Upper lobe of left lung (tissue), 6 donors: ENCODE measurements around the gene PDSS1. TPM values are rescaled to one million over a fixed set of nuclear protein-coding genes. Genes with fewer than 3 reads are reported as not detected.

Experiments used
- ATAC-seq, 2 donors: fragments of 200-7000 bp; cut with Tn5 transposase; one replicate each; pipeline ENCODE4 v1.9.1; 2022; ENCODE audit warnings: mild to moderate bottlenecking in 2 of 2, moderate library complexity in 2 of 2; ENCODE audit not compliant: low FRiP score in 2 of 2
- DNase-seq, 2 donors: peaks; one replicate each; pipeline ENCODE4 v3.0.0-alpha.2; 2019 to 2020
- H3K27ac ChIP-seq, 4 donors: fragments of 200-600 bp; sonication (generic); one replicate each; pipeline ENCODE4 v1.5.1; 2016 to 2019
- H3K27me3 ChIP-seq, 4 donors: fragments of 200-600 bp; sonication (generic); one replicate each; pipeline ENCODE4 v1.5.1; 2017 to 2019
- H3K36me3 ChIP-seq, 4 donors: fragments of 200-600 bp; sonication (generic); one replicate each; pipeline ENCODE4 v1.5.1; 2016 to 2019
- H3K4me1 ChIP-seq, 4 donors: fragments of 200-600 bp; sonication (generic); one replicate each; pipeline ENCODE4 v1.5.1; 2018 to 2019
- H3K4me3 ChIP-seq, 4 donors: fragments of 200-600 bp; sonication (generic); one replicate each; pipeline ENCODE4 v1.5.1; 2017 to 2019; ENCODE audit warnings: mild to moderate bottlenecking in 2 of 4, moderate library complexity in 1 of 4
- H3K9me3 ChIP-seq, 4 donors: fragments of 200-600 bp; sonication (generic); one replicate each; pipeline ENCODE4 v1.5.1; 2018 to 2019
- EP300 ChIP-seq, 4 donors: sonication (generic); formaldehyde crosslinking; IDR thresholded peaks; one replicate each; pipeline ENCODE4 v1.5.1; 2017; ENCODE audit warnings: antibody characterized with exemption in 4 of 4, control low read depth in 2 of 4
- POLR2A ChIP-seq, 4 donors: fragments of 450-650 bp; IDR thresholded peaks; one replicate each; pipeline ENCODE4 v1.5.1; 2016 to 2017; ENCODE audit warnings: antibody characterized with exemption in 4 of 4, mild to moderate bottlenecking in 2 of 4
- POLR2AphosphoS5 ChIP-seq, 2 donors: sonication (generic); formaldehyde crosslinking; IDR thresholded peaks; one replicate each; pipeline ENCODE4 v1.5.1; 2017; ENCODE audit warnings: antibody characterized with exemption in 2 of 2
- WGBS, 2 donors: methylation state at CpG; one replicate each; pipeline ENCODE4 v1.1.5; 2017 to 2018; 5-methylcytosine and 5-hydroxymethylcytosine counted together
- total RNA-seq, 6 donors: library from RNA; depleted of rRNA in 4 of 6; stranded (reverse); fragments of >200 nt in 4 of 6; gene quantifications; one replicate each; pipeline versions ENCODE4 v1.1.0 to v1.2.1, GENCODE V29; 2016 to 2021
- TF ChIP-seq, protein P1 (sequence below), 6 experiments: fragments of 450-650 bp in 4 of 6; fragments of 200-600 bp in 2 of 6; sonication (generic) in 2 of 6; IDR thresholded peaks; one replicate each; pipeline ENCODE4 v1.5.1; 2016 to 2019; ENCODE audit warnings: antibody characterized with exemption in 6 of 6
- donor health status: DM: no; HTN: no; CAD: no; lungs with moderate emphysema.
- donor health status: DM: no; HTN: yes; CAD: no; lungs with severe emphysema.

Gene PDSS1
- total RNA-seq, 6 donors from 2014 or later: 2.3 to 9.4 (median 5.6) TPM

DNA sequence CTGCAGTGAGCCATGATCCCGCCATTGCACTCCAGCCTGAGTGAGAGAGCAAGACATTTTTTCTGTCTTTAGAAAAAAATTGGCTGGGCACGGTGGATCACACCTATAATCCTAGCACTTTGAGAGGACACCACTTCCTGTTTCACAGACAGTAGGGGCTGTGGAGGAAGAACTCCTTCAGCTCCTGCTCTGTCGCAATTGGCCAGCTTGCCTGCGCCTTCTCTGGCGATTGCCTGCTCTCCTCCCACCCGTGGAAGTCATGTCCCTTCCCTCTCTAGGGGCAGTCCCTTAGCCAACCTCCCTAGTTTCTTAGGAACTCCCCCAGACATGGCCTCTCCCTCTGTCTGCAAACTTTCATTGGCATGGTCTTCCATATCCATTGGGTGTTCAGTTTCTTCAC lies 8.7 kb downstream of the PDSS1 start:
- TF ChIP-seq POLR2A (IDR thresholded peaks at IDR 0.05) (no peak), EP300 (IDR thresholded peaks at IDR 0.05) (no peak), POLR2AphosphoS5 (IDR thresholded peaks at IDR 0.05) (no peak)
- TF ChIP-seq, protein P1, sequence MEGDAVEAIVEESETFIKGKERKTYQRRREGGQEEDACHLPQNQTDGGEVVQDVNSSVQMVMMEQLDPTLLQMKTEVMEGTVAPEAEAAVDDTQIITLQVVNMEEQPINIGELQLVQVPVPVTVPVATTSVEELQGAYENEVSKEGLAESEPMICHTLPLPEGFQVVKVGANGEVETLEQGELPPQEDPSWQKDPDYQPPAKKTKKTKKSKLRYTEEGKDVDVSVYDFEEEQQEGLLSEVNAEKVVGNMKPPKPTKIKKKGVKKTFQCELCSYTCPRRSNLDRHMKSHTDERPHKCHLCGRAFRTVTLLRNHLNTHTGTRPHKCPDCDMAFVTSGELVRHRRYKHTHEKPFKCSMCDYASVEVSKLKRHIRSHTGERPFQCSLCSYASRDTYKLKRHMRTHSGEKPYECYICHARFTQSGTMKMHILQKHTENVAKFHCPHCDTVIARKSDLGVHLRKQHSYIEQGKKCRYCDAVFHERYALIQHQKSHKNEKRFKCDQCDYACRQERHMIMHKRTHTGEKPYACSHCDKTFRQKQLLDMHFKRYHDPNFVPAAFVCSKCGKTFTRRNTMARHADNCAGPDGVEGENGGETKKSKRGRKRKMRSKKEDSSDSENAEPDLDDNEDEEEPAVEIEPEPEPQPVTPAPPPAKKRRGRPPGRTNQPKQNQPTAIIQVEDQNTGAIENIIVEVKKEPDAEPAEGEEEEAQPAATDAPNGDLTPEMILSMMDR (IDR thresholded peaks at IDR 0.05): no peak
- peak in 1 of 2 donors; percentile 60 for DNase-seq
- 61 to 78% methylated on average over 6 of the region's 6 CpGs for WGBS, 2 donors
- no peak overlapping the region for H3K27ac ChIP-seq
- peaks cover 0 to 14% (median 2%) of the 10 kb centered on the region in 4 donors for H3K4me1 ChIP-seq
- H3K36me3 ChIP-seq: peaks cover 0 to 41% (median 4%) of the 10 kb centered on the region in 4 donors
- ATAC-seq: peak in 1 of 2 donors; percentile 61
- no peaks in the 10 kb centered on the region for H3K27me3 ChIP-seq
- H3K4me3 ChIP-seq: no peak overlapping the region
- no peaks in the 10 kb centered on the region for H3K9me3 ChIP-seq

DNA sequence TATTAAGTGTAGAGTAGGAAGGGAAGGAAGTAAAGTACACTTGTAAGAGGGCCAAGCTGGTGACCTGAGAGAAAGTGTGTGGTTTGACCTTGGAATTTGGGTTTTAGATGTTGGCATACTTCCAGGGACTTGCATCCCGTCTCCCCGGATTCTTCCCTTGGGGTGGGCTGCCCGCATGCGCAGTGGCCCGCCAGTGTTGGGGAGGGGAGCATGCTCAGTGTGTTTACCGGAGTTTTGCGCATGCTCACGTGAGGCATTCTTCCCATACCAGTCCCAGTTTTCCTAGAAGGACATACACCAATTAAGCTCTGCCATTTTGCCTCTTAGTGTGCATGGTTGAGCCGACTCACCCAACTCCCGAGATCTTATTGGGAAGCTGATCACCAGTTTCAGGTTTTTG lies 9.4 kb downstream of the PDSS1 start:
- 80 to 88% methylated on average over 10 of the region's 10 CpGs for WGBS, 2 donors
- ATAC-seq: no peak

DNA sequence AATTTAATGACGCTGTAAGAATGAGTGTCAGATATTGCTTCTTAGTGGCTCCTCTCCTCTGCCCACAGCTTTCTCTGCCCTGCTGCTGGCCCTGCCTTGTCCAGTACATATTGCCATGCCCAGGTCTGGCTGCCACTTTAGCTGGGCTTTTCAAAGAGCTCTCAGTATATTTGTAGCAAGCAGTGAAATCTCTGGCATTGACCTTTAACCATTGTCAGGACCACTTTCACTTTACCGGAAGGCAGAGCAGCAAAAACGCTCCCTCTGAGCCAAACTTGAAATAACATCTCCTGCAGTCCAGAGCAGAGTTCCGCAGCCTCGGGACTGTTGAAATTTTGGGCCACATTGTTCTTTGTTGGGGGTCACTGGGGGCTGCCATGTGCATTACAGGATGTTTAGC lies 13.8 kb downstream of the PDSS1 start:
- Histone ChIP-seq H3K36me3 (peaks cover 0 to 68% (median 6%) of the 10 kb centered on the region in 4 donors), H3K4me1 (peaks cover 0 to 10% (median 0%) of the 10 kb centered on the region in 4 donors), H3K27ac (peak overlapping the region in 1 of 4 donors; percentile 27), H3K9me3 (no peaks in the 10 kb centered on the region), H3K27me3 (no peaks in the 10 kb centered on the region), H3K4me3 (no peak overlapping the region)
- 58 to 82% methylated on average over 1 to 5 of the region's 5 CpGs for WGBS, 2 donors
- DNase-seq: no peak
- TF ChIP-seq POLR2A (IDR thresholded peaks at IDR 0.05) (no peak), EP300 (IDR thresholded peaks at IDR 0.05) (no peak), POLR2AphosphoS5 (IDR thresholded peaks at IDR 0.05) (no peak)
- TF ChIP-seq, protein P1 (IDR thresholded peaks at IDR 0.05): no peak
- ATAC-seq: no peak

More for the DNA sequence above, 9.4 kb downstream of the PDSS1 start:
- H3K27ac ChIP-seq: no peak overlapping the region
- H3K4me1 ChIP-seq: peaks cover 0 to 14% (median 0%) of the 10 kb centered on the region in 4 donors
- peaks cover 0 to 45% (median 4%) of the 10 kb centered on the region in 4 donors for H3K36me3 ChIP-seq
- no peaks in the 10 kb centered on the region for H3K27me3 ChIP-seq
- peak in 1 of 2 donors; percentile 39 for DNase-seq
- no peak for TF ChIP-seq POLR2AphosphoS5 (IDR thresholded peaks at IDR 0.05)
- no peak for TF ChIP-seq POLR2A (IDR thresholded peaks at IDR 0.05)
- TF ChIP-seq, protein P1 (IDR thresholded peaks at IDR 0.05): no peak
- H3K4me3 ChIP-seq: no peak overlapping the region
- no peaks in the 10 kb centered on the region for H3K9me3 ChIP-seq

DNA sequence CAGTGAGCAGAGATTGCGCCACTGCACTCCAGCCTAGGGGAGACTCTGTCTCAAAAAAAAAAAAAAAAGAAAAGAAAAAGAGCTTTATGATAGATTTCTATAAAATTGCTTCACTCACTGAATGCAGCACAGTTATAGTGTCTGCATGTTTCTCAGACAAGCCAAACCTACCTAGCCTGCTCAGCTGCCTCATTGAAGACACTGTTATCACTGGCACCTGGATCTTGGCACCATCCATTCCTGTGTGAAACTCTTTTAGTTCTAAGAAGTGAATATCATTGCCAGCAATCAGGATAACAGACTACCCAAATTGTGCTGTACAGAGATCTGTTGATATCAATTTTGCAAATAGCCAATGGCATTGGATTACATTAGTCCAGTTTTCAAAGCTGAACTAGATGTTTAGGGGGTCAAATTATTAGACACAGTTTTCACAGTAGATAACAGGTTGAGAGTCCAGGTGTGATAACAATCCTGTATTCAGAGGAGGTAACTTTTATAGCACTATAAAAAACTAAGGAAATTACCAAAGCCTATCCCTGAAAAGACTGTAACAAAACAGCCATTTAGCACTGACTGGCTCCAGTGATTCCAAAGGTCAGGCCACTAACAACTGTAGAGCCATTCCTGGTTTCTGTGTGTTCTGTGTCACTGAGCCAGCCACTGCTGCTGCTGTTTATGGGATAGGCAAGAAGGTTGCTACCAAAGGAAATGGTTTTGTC lies 17.1 kb downstream of the PDSS1 start:
- ATAC-seq (no peak), DNase-seq (no peak)
- Histone ChIP-seq H3K27ac (no peak overlapping the region), H3K27me3 (no peaks in the 10 kb centered on the region), H3K36me3 (peaks cover 5 to 60% (median 12%) of the 10 kb centered on the region in 4 donors), H3K4me1 (no peaks in the 10 kb centered on the region), H3K9me3 (no peaks in the 10 kb centered on the region), H3K4me3 (no peak overlapping the region)
- 100% methylated on average over 1 of the region's 1 CpG for WGBS, 2 donors
- TF ChIP-seq POLR2AphosphoS5 (IDR thresholded peaks at IDR 0.05): no peak

DNA sequence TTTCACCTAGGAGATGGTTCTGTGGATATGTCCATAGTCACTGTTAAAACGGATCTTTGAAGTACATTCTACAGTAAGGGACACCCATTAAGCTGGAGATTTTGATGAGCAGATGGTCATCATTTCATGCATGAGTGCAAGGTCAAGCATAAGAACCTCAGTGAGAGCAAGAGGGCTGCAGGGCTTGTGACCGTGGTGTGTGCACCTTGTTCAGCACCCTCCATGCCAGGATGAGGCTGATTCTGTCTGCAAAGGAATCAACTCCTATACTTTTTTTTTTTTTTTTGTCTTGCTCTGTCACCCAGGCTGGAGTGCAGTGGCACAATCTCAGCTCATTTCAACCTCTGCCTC lies 17.6 kb downstream of the PDSS1 start:
- no peak overlapping the region for H3K4me3 ChIP-seq
- no peak for TF ChIP-seq EP300 (IDR thresholded peaks at IDR 0.05)
- TF ChIP-seq, protein P1 (IDR thresholded peaks at IDR 0.05): no peak
- no peak for TF ChIP-seq POLR2AphosphoS5 (IDR thresholded peaks at IDR 0.05)
- no peak for TF ChIP-seq POLR2A (IDR thresholded peaks at IDR 0.05)
- no peaks in the 10 kb centered on the region for H3K9me3 ChIP-seq
- WGBS, 2 donors: 88 to 100% methylated on average over 2 of the region's 2 CpGs
- H3K4me1 ChIP-seq: no peaks in the 10 kb centered on the region
- H3K27ac ChIP-seq: no peak overlapping the region
- ATAC-seq (no peak), DNase-seq (no peak)
- no peaks in the 10 kb centered on the region for H3K27me3 ChIP-seq
- peaks cover 5 to 55% (median 13%) of the 10 kb centered on the region in 4 donors for H3K36me3 ChIP-seq
